H54 (cell line): ENCODE results near the gene CARD11.
A peak's percentile ranks its signal among the peaks of the same experiment; 100 is the strongest.
"Not testable (repeated sequence)": the region's sequence is repeated elsewhere in the genome, so short reads cannot be mapped to it uniquely, and the experiment has no call there.

Source experiments
- DNase-seq: peaks from one replicate; pipeline ENCODE4 v3.0.0; 2011; ENCODE audit warnings: low spot score, mixed read lengths; ENCODE audit not compliant: insufficient read length
- FAIRE-seq: peaks from 3 replicates; lab custom pipeline; 2011; peaks lifted over from hg19 to GRCh38; lab: Jason Lieb, UNC
- POLR2A ChIP-seq: IDR thresholded peaks from 2 replicates; pipeline ENCODE4 v1.6.1; 2011; ENCODE audit warnings: low read depth, mild to moderate bottlenecking, low read length

The CARD11 gene

DNA sequence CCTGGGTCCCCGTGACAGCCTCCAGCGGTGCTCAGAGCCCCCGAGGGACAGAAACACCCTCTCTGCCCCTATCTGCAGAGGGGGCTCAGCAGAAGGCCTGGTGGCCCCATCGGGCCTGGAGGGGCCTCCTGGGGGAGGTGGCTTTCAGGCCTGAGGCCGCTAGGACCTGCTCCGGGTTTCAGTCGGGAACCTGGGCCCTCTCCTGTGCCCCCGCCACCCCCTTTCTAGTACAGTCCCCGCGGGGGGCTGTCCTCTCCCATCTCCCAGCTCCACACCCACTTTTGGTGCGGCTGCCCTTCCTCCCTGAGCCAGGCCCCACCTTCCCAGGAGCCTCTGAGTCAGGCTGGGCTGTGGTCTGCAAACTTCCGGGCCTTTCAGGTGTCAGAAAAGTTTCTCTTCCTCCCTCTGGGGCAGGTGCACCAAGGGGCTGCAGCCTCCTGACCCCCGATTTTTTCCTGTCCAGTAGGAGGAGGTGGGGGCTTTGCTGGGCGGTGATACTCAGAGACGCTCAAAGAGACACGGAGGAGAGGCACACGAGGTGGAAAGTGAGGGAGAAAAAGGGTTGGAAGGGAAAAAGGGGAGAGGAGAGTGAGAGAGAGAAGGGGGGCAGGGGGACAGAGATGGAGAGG lies 692 bp downstream of the CARD11 start:
- DNase-seq (peak; percentile 68), FAIRE-seq (no peak)
- TF ChIP-seq POLR2A = no peak

DNA sequence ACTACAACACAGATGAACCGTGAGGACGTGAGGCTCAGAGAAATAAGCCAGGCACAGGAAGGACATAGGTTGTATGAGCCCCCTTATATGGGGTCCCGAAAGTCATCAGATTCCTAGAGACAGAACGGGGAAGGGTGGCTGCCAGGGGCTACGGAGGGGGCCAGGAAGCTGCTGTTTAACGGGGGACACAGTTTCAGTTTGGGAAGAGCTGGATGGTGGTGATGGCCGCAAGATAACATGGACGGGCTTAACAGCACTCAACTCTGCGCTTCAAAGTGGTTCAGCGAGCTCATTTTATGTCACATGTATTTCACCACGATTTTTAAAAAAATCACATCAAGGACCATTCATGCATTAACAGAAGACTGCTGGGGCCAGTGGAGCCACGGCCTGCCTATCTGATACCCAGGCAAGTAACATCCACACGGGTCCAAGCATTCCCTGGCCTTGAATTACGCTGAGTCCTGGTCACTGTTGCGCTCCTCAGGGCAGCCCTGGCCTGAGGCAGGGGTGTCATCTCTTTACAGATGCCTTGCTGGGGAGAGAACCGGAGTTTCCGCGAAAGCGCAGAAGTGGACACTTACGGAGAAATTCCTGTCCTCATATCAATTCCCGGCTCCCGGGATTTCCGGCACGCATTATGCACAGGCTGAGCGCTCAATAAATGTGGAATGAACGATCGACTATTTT lies 1.5 kb downstream of the CARD11 start:
- no peak for FAIRE-seq
- no peak for DNase-seq
- TF ChIP-seq POLR2A = no peak

DNA sequence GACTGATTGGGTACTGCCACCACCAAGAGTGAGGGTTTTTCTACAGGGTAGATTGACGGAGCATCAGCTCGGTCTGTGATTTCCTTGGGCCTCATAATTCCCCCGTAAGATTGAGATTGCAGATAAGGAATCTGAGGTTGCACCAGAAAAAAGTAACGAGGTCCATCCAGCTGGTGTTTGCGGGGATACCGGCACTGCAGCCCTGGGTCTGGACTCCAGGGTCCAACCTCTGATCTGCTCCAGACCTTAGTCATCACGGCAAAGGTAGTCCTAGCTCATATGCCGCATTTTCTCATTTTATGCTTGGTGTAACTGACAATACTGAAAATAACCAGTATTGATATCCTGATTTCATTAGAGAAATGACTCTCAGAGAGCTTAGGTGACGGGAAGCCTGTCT lies 3.9 kb downstream of the CARD11 start:
- TF ChIP-seq POLR2A = no peak
- no peak for DNase-seq
- no peak for FAIRE-seq

GRCh38 chr7:3038011-3038410 lies 5.7 kb downstream of the CARD11 start:
- not testable (repeated sequence) for DNase-seq, FAIRE-seq

- TF ChIP-seq POLR2A = no peak
- DNase-seq = no peak
- no peak for FAIRE-seq
Measured at GRCh38 chr7:3037259-3037658, 6.4 kb downstream of the CARD11 start.

DNA sequence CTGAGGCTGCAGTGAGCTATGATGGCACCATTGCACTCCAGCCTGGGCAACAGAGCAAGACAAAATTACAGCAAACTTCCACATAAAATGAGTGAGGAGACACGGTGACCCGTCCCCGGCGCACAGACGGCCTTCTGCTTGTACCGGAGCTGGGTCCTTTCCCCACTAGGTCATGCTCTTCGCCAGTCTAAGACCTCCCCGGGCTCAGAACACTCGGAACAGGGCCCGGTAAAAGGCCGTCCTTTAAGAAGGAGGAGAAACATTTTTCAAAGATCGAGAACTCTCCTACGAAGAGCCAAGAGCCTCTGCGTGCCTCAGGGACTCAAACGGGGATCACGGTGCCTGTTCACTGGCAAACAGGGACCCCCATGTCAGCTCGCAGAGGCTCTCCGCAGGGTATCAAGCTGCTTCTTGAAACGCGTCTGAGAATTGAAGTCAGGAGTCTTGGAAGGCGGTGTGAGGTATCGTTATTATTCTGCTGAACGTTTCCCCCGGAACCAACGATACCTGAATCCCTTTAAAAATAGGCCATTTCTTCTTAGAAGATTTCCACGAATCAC lies 9.0 kb downstream of the CARD11 start:
- TF ChIP-seq POLR2A = no peak
- FAIRE-seq (no peak), DNase-seq (no peak)

- no peak for DNase-seq
- no peak for TF ChIP-seq POLR2A
- no peak for FAIRE-seq
Measured at GRCh38 chr7:3033581-3033980, 10.1 kb downstream of the CARD11 start.

- no peak for DNase-seq
- FAIRE-seq = no peak
- TF ChIP-seq POLR2A = no peak
Measured at GRCh38 chr7:3033136-3033535, 10.5 kb downstream of the CARD11 start.

- no peak for DNase-seq
Measured at GRCh38 chr7:3032256-3032655, 11.4 kb downstream of the CARD11 start.

GRCh38 chr7:3029138-3029537 lies 14.5 kb downstream of the CARD11 start:
- DNase-seq (no peak), FAIRE-seq (no peak)
- no peak for TF ChIP-seq POLR2A

More at GRCh38 chr7:3032256-3032655, 11.4 kb downstream of the CARD11 start:
- no peak for TF ChIP-seq POLR2A
- FAIRE-seq = no peak

- FAIRE-seq (no peak), DNase-seq (no peak)
- no peak for TF ChIP-seq POLR2A
Measured at GRCh38 chr7:3028758-3029093, 14.9 kb downstream of the CARD11 start.

DNA sequence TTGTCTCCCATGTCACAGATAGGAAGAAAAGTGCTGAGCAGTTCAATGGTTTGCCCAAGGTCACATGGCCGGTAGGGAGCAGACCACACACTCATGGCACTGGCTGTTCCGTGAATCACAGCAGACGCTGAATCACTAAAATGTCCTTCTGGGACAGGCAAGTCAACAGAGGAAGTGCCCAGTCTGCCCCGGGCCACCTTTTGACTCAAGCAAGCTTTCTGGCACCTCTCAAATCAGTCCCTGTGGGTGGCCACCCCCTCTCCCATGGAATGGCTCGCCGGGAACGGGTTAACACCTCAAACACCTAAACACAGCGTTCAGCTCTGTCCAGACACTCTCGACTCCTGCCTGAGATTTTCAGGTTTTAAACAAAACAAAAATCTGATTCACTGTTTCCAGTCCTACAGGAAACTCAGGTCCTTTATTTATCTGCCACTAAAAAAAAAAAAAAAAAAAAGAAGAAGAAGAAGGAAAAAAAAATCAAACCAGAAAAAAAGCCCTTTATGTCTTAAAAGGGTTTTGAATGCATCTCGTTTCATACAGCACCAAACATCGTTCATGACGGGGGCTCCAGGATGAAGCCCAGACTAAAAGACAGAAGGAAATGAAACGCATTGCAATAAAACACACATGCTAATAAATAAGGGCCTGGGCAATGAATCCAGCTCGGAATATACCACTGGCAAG lies 15.5 kb downstream of the CARD11 start:
- no peak; the same call in 1 of the 2 replicates for TF ChIP-seq POLR2A
- peak; percentile 75 for FAIRE-seq
- peak; percentile 94 for DNase-seq

DNA sequence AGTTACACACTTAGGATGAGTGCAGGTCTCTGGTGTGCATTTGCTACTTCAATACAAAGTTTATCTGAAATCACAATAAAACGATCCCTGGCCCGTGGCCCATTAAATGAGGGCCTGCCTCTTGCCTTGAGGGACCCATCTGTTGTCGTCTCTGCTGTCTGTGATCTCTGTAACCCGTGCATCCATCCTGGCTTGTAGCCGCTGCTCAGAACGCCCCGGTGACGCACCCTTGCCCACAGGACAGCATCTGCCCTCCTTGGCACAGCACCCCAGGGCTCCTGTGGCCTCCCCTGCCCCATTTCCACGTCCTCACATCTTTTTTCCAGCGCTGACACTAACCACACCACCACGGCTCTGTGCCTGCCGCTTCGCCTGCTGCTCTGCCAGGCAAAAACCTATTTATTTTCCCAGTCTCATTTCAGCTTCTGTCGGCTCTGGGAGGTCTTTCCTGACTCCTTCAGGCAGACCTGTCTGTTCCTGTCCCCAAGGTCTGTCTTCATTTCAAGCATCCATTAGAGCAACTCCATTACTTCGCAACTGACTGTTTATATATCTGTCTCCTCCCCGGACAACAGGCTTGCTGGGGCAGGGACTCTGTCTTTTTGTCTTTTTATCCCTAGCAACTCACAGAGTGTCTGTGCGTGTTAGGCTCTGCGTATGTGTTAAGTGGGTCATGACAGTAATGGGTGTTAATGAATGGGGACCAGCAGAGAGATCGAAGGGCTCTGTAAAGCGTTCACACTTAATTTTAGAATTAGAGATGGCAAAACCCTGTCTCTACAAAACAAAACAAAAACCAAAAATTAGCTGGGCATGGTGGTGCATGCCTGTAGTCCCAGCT lies 16.4 kb downstream of the CARD11 start:
- no peak for FAIRE-seq
- no peak for DNase-seq
- no peak for TF ChIP-seq POLR2A
